K562 (cell line): ENCODE results near the gene INO80C. TPM values are rescaled to one million over a fixed set of nuclear protein-coding genes. Genes with fewer than 3 reads are reported as not detected.

Source experiments
- ATAC-seq: fragments of 200-7000 bp; cut with Tn5 transposase; 3 replicates; pipeline ENCODE4 v1.9.1; 2020; ENCODE audit warnings: moderate library complexity
- BruUV-seq: library from RNA; stranded (reverse); fragments of 400-500 nt; replicated peaks from 2 replicates; lab custom pipeline; 2021; lab: Mats Ljungman, UMichigan
- CTCF ChIA-PET: fragments of 300-600 bp; formaldehyde crosslinking; extraction: SDS; loops from one replicate; lab custom pipeline; 2021; ENCODE audit warnings: low intra/inter-chr PET ratio; lab: Yijun Ruan, JAX
- POLR2A ChIA-PET: fragments of 300-600, 350-650 bp; sonication (Branson Sonifier 250); formaldehyde crosslinking; extraction: SDS; loops from one replicate; lab custom pipeline; 2021; ENCODE audit warnings: antibody characterized with exemption, inconsistent platforms; lab: Yijun Ruan, JAX
- DNase-seq, 4 experiments: peaks; one replicate each; pipeline versions ENCODE4 v3.0.0 to v3.0.0-alpha.2; 2011 to 2018; ENCODE audit warnings: low spot score in 3 of 4, mixed read lengths in 3 of 4; ENCODE audit errors: extremely low read depth in 1 of 4
- FAIRE-seq: peaks from 2 replicates; lab custom pipeline; 2011; peaks lifted over from hg19 to GRCh38; lab: Jason Lieb, UNC
- H2AFZ ChIP-seq: 2 replicates; pipeline ENCODE4 v1.6.0; 2011; ENCODE audit warnings: low read depth, low read length, control low read depth, inconsistent platforms
- H3K27ac ChIP-seq: fragments of 200-600 bp; 3 replicates; pipeline ENCODE4 v1.8.0; 2011; ENCODE audit warnings: low read depth, mild to moderate bottlenecking, control low read depth, inconsistent platforms, low read length, moderate library complexity, mixed read lengths; ENCODE audit errors: extremely low read depth
- H3K27me3 ChIP-seq, 2 experiments: fragments of 300-600 bp in 1 of 2; 2 replicates in 1 of 2; 3 replicates in 1 of 2; pipeline versions ENCODE4 v1.6.0 to v1.8.0; 2011; ENCODE audit warnings: inconsistent platforms in 2 of 2, low read length in 2 of 2, mild to moderate bottlenecking in 1 of 2, mixed read lengths in 1 of 2, moderate library complexity in 1 of 2; ENCODE audit not compliant: control insufficient read depth in 2 of 2, insufficient read depth in 2 of 2
- H3K36me3 ChIP-seq: fragments of 300-600 bp; 3 replicates; pipeline ENCODE4 v1.8.0; 2011; ENCODE audit warnings: mild to moderate bottlenecking, low read length, inconsistent platforms; ENCODE audit not compliant: control insufficient read depth, insufficient read depth
- H3K4me1 ChIP-seq, 2 experiments: fragments of 200-600 bp in 1 of 2; replicated peaks in 1 of 2; 2 replicates in 1 of 2; 3 replicates in 1 of 2; pipeline versions ENCODE4 v1.5.1 to v1.8.0; 2011; ENCODE audit warnings: inconsistent platforms in 2 of 2, low read length in 2 of 2, mild to moderate bottlenecking in 1 of 2, mixed read lengths in 1 of 2, moderate library complexity in 1 of 2; ENCODE audit not compliant: control insufficient read depth in 2 of 2, insufficient read depth in 2 of 2
- H3K4me2 ChIP-seq: 2 replicates; pipeline ENCODE4 v1.6.1; 2011; ENCODE audit warnings: low read length, control low read depth, inconsistent platforms, mixed read lengths; ENCODE audit not compliant: insufficient read depth
- H3K4me3 ChIP-seq: fragments of 200-600 bp; sonication (generic), shearing (Covaris generic); 2 replicates; pipeline ENCODE4 v1.5.1; 2016; ENCODE audit warnings: control low read depth, inconsistent platforms
- H3K79me2 ChIP-seq: fragments of 200-600 bp; 3 replicates; pipeline ENCODE4 v1.8.0; 2011; ENCODE audit warnings: low read length, inconsistent platforms; ENCODE audit not compliant: control insufficient read depth, insufficient read depth
- H3K9ac ChIP-seq, 2 experiments: 2 replicates each; pipeline versions ENCODE4 v1.6.0 to v1.6.1; 2011; ENCODE audit warnings: low read depth in 2 of 2, low read length in 2 of 2, control low read depth in 1 of 2, inconsistent platforms in 1 of 2, mild to moderate bottlenecking in 1 of 2, mixed read lengths in 1 of 2; ENCODE audit not compliant: insufficient read depth in 1 of 2
- H3K9me1 ChIP-seq: one replicate; pipeline ENCODE4 v1.6.0; 2011; ENCODE audit warnings: inconsistent platforms, mild to moderate bottlenecking, low read length, moderate library complexity; ENCODE audit not compliant: control insufficient read depth, insufficient read depth
- H3K9me3 ChIP-seq: replicated peaks from 2 replicates; pipeline ENCODE4 v1.5.1; 2011; ENCODE audit warnings: low read depth, low read length, inconsistent platforms; ENCODE audit not compliant: control insufficient read depth, insufficient read depth
- H4K20me1 ChIP-seq: replicated peaks from 2 replicates; pipeline ENCODE4 v1.6.1; 2011; ENCODE audit warnings: low read length, inconsistent platforms, mixed read lengths; ENCODE audit not compliant: control insufficient read depth, insufficient read depth
- CCNT2 ChIP-seq: IDR thresholded peaks from 2 replicates; pipeline ENCODE4 v1.6.1; 2011; ENCODE audit warnings: borderline replicate concordance, low read depth, mild to moderate bottlenecking, moderate library complexity, mixed read lengths, low read length; ENCODE audit not compliant: insufficient read length; ENCODE audit errors: extremely low read depth
- CHCHD3 ChIP-seq: fragments of 250-450 bp; sonication (Bioruptor Pico); IDR thresholded peaks from 2 replicates; pipeline ENCODE4 v2.1.2; 2022; ENCODE audit warnings: mild to moderate bottlenecking
- ETS2 ChIP-seq: IDR thresholded peaks from 2 replicates; pipeline ENCODE4 v1.6.1; 2016; ENCODE audit warnings: borderline replicate concordance, missing genetic modification characterization, mild to moderate bottlenecking, moderate library complexity, missing compliant biosample characterization; ENCODE audit not compliant: poor library complexity, severe bottlenecking
- GABPA ChIP-seq: fragments of 200-800 bp; sonication (Bioruptor generic); conservative IDR thresholded peaks from 2 replicates; pipeline ENCODE4 v1.6.1; 2016; ENCODE audit warnings: low read depth, missing genetic modification characterization, missing compliant biosample characterization
- KAT7 ChIP-seq: sonication (generic); formaldehyde crosslinking; IDR thresholded peaks from 2 replicates; pipeline ENCODE4 v1.8.0; 2022; ENCODE audit warnings: missing genetic modification reagents, mild to moderate bottlenecking, borderline replicate concordance
- KLF10 ChIP-seq: fragments of 250-450 bp; sonication (Bioruptor Pico); IDR thresholded peaks from 2 replicates; pipeline ENCODE4 v1.6.1; 2021; ENCODE audit warnings: matching md5 sums
- MTF1 ChIP-seq: fragments of 250-450 bp; sonication (Bioruptor Pico); IDR thresholded peaks from 2 replicates; pipeline ENCODE4 v1.9.0; 2021; ENCODE audit warnings: moderate library complexity, mild to moderate bottlenecking, inconsistent platforms, borderline replicate concordance
- PREB ChIP-seq: sonication (generic); formaldehyde crosslinking; IDR thresholded peaks from 2 replicates; pipeline ENCODE4 v1.8.1; 2023; ENCODE audit warnings: mild to moderate bottlenecking, missing genetic modification reagents
- PURB ChIP-seq: sonication (generic); formaldehyde crosslinking; IDR thresholded peaks from 2 replicates; pipeline ENCODE4 v1.9.0; 2021; ENCODE audit warnings: low read depth, mild to moderate bottlenecking, missing genetic modification reagents
- UBTF ChIP-seq, 2 experiments: IDR thresholded peaks; 2 replicates each; pipeline ENCODE4 v1.6.1; 2012; ENCODE audit warnings: improper control_type of control experiment in 2 of 2, low read depth in 2 of 2, low read length in 2 of 2, borderline replicate concordance in 1 of 2
- ZNF695 ChIP-seq: fragments of 450-650 bp; formaldehyde crosslinking; IDR thresholded peaks from 2 replicates; pipeline ENCODE4 v1.4.0; 2020; ENCODE audit warnings: mild to moderate bottlenecking, moderate library complexity
- ZNF696 ChIP-seq: fragments of 250-450 bp; sonication (Bioruptor Pico); conservative IDR thresholded peaks from 2 replicates; pipeline ENCODE4 v1.4.0; 2020; ENCODE audit warnings: mild to moderate bottlenecking, moderate library complexity
- ZNF740 ChIP-seq, 3 experiments: fragments of 200-800 bp in 1 of 3; sonication (Bioruptor generic) in 1 of 3; sonication (generic) in 1 of 3; formaldehyde crosslinking in 1 of 3; IDR thresholded peaks; 2 replicates each; pipeline versions ENCODE4 v1.6.1 to v1.8.0; 2016 to 2022; ENCODE audit warnings: mild to moderate bottlenecking in 2 of 3, missing compliant biosample characterization in 2 of 3, missing genetic modification characterization in 2 of 3, missing genetic modification reagents in 1 of 3
- WGBS: fragments of 100-300 bp; shearing (Covaris generic); methylation state at CpG from one replicate; pipeline ENCODE4 v1.1.6; 2016; ENCODE audit warnings: low coverage, mixed read lengths; ENCODE audit not compliant: insufficient coverage; ENCODE audit errors: missing lambda C conversion rate; 5-methylcytosine and 5-hydroxymethylcytosine counted together
- in situ Hi-C: fragments of 300-500 bp; cut with MboI; formaldehyde crosslinking; loops from 4 replicates; pipeline ENCODE4 v1.15.0; 2018; ENCODE audit warnings: inconsistent platforms, mixed read lengths
- intact Hi-C: fragments of 100-400 bp; cut with micrococcal nuclease; formaldehyde crosslinking; loops from 2 replicates; pipeline ENCODE4 v1.14.2; 2022
- polyA plus RNA-seq, 8 experiments: library from polyadenylated mRNA; depleted of rRNA in 4 of 8; stranded (reverse) in 5 of 8; unstranded in 3 of 8; fragments of >200 nt; fragmentation: Nextera tagmentation in 2 of 8; fragmentation: Illumina TruSeq in 1 of 8; extraction: Ambion mirVana in 2 of 8; extraction: Trizol in 1 of 8; gene quantifications; 2 replicates each; pipeline versions ENCODE4 v1.2.1 to v1.2.3, GENCODE V29; 2011 to 2014; ENCODE audit warnings: inconsistent platforms in 1 of 8, missing spikeins in 1 of 8
- total RNA-seq, 7 experiments: library from RNA; depleted of rRNA in 6 of 7; stranded (reverse); fragments of >200 nt in 6 of 7; fragmentation: Illumina TruSeq in 2 of 7; extraction: Trizol in 2 of 7; gene quantifications; 2 replicates each; pipeline versions ENCODE4 v1.2.1 to v1.2.3, GENCODE V29; 2011 to 2021; ENCODE audit warnings: low replicate concordance in 1 of 7

Gene INO80C
- total and polyA plus RNA-seq, 9 of the 15 experiments (the other 6 are each of a cell fraction or from before 2014, with no cell fraction given), result 14.3 to 53.3 (median 46.6) TPM

- H3K27ac ChIP-seq, result no peak overlapping the region
- no peak overlapping the region for H3K4me2 ChIP-seq
- no peak overlapping the region for H3K4me3 ChIP-seq
- H4K20me1 ChIP-seq, result no peaks in the 10 kb centered on the region
- H3K4me1 ChIP-seq, result peaks cover 3 to 32% of the 10 kb centered on the region in 2 experiments
- H3K27me3 ChIP-seq, result no peaks in the 10 kb centered on the region; a peak in 1 of 5 replicates
- in situ Hi-C loops, result no loop called here
- H2AFZ ChIP-seq, result no peak overlapping the region
- no peaks in the 10 kb centered on the region for H3K9me3 ChIP-seq
- no peaks in the 10 kb centered on the region for H3K9me1 ChIP-seq
- no peaks in the 10 kb centered on the region for H3K36me3 ChIP-seq
- CTCF ChIA-PET, result interaction anchor here (1.3 kb wide), 1 partner anchor 103 kb away, joined by 3 read pairs; no protein-coding TSS in a partner anchor
- POLR2A ChIA-PET, result interaction anchor here (1.1 kb wide), 1 partner anchor 16 kb away, joined by 6 read pairs; no protein-coding TSS in a partner anchor
- ATAC-seq, result no peak
- WGBS, result 8% methylated on average over 4 of the region's 4 CpGs
- BruUV-seq, result no TSS peak
- no peak for DNase-seq
- H3K79me2 ChIP-seq, result no peaks in the 10 kb centered on the region
- no peak overlapping the region for H3K9ac ChIP-seq
- intact Hi-C loops, result no loop called here
- FAIRE-seq, result no peak
- TF ChIP-seq KAT7 (CRISPR knock-in tag) (no peak), PREB (CRISPR knock-in tag) (no peak), CHCHD3 (CRISPR knock-in tag) (no peak), PURB (CRISPR knock-in tag) (no peak), ZNF740 (CRISPR knock-in tag; IDR thresholded peaks at IDR 0.05) (no peak), ZNF740 (tag; IDR thresholded peaks at IDR 0.05) (no peak), GABPA (tag) (no peak), KLF10 (CRISPR knock-in tag) (no peak), UBTF (IDR thresholded peaks at IDR 0.05; ENCODE audit: borderline replicate concordance in 1 of 2, low read depth in 2 of 2, low read length in 2 of 2) (no peak), CCNT2 (no peak), MTF1 (no peak), ZNF695 (no peak), ETS2 (tag) (no peak), ZNF696 (CRISPR knock-in tag) (no peak)
Observed at GRCh38 chr18:35510076-35510651, 12.4 kb upstream of the INO80C start.
